Smooth muscle cell (in vitro differentiated cells): ENCODE results near the gene GRAP2. TPM values are rescaled to one million over a fixed set of nuclear protein-coding genes. Genes with fewer than 3 reads are reported as not detected.

Experiments
- DNase-seq: peaks from one replicate; lab custom pipeline; 2025; ENCODE audit not compliant: unreplicated experiment; lab: John Stamatoyannopoulos, UW
- H2AFZ ChIP-seq: fragments of 200-600 bp; sonication (generic); 2 replicates; pipeline ENCODE4 v1.6.0; 2016; ENCODE audit warnings: antibody characterized with exemption, low read depth, mild to moderate bottlenecking
- H3F3A ChIP-seq: fragments of 200-600 bp; sonication (generic); 2 replicates; pipeline ENCODE4 v1.6.0; 2017; ENCODE audit warnings: antibody characterized with exemption, low read depth
- H3K27ac ChIP-seq: fragments of 200-600 bp; sonication (generic); 2 replicates; pipeline ENCODE4 v1.5.1; 2016; ENCODE audit warnings: low read depth, mild to moderate bottlenecking
- H3K27me3 ChIP-seq: fragments of 200-600 bp; sonication (generic); 2 replicates; pipeline ENCODE4 v1.6.1; 2016; ENCODE audit warnings: low read depth, mild to moderate bottlenecking
- H3K36me3 ChIP-seq: fragments of 200-600 bp; sonication (generic); 2 replicates; pipeline ENCODE4 v1.5.1; 2016; ENCODE audit warnings: low read depth
- H3K4me1 ChIP-seq: fragments of 200-600 bp; sonication (generic); 2 replicates; pipeline ENCODE4 v1.5.1; 2016; ENCODE audit warnings: low read depth
- H3K4me2 ChIP-seq: fragments of 200-600 bp; sonication (generic); 2 replicates; pipeline ENCODE4 v1.6.0; 2016; ENCODE audit warnings: mild to moderate bottlenecking
- H3K4me3 ChIP-seq: fragments of 200-600 bp; sonication (generic); 2 replicates; pipeline ENCODE4 v1.5.1; 2016; ENCODE audit warnings: mild to moderate bottlenecking
- H3K79me2 ChIP-seq: fragments of 200-600 bp; sonication (generic); 2 replicates; pipeline ENCODE4 v1.6.0; 2016; ENCODE audit warnings: low read depth, mild to moderate bottlenecking
- H3K9ac ChIP-seq: fragments of 200-600 bp; sonication (generic); 2 replicates; pipeline ENCODE4 v1.6.0; 2016; ENCODE audit warnings: low read depth
- H3K9me3 ChIP-seq: fragments of 200-600 bp; sonication (generic); replicated peaks from 2 replicates; pipeline ENCODE4 v1.5.1; 2016; ENCODE audit warnings: low read depth
- H4K20me1 ChIP-seq: fragments of 200-600 bp; sonication (generic); 2 replicates; pipeline ENCODE4 v1.6.0; 2016; ENCODE audit warnings: low read depth
- WGBS: methylation state at CpG from one replicate; pipeline ENCODE4 v1.1.7; 2016; ENCODE audit warnings: low lambda C conversion rate; 5-methylcytosine and 5-hydroxymethylcytosine counted together
- polyA plus RNA-seq: library from polyadenylated mRNA; unstranded; fragments of >200 nt; fragmentation: Nextera tagmentation; extraction: Ambion mirVana; gene quantifications from 2 replicates; pipeline ENCODE4 v1.2.1, GENCODE V29; 2016
- total RNA-seq: library from RNA; depleted of rRNA; stranded (reverse); fragments of >200 nt; gene quantifications from 2 replicates; pipeline ENCODE4 v1.2.3, GENCODE V29; 2014
- TF ChIP-seq, protein P1 (sequence below): fragments of 200-600 bp; sonication (generic); IDR thresholded peaks from 2 replicates; pipeline ENCODE4 v1.5.1; 2017; ENCODE audit warnings: borderline replicate concordance, mild to moderate bottlenecking, antibody characterized with exemption; ENCODE audit not compliant: insufficient read depth, poor library complexity, severe bottlenecking

GRAP2 gene
- total and polyA plus RNA-seq, 2 experiments from 2014 or later: not detected

DNA sequence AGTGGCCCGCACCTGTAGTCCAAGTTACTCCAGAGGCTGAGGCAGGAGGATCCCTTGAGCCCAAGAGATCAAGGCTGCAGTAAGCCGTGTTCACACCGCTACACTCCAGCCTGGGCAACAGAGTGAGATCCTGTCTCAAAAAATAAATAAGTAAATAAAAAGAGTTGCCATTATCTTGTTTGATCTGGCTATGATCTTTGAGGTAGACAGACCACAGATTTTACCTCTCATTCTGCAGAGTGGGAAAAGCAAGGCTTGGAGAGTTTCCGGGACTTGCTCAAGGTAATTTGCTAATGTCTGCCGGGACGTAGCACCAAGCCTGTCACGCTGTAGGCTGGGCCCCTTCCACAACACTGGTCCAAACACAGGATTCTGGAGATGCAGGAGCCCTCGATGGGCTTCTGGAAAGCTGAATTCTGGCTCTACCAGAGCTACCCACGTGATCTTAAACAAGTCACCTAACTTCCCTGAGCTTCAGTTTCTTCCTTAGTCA is 6.8 kb downstream of the GRAP2 start:
- 91% methylated on average over 9 of the region's 9 CpGs for WGBS
- no peak for DNase-seq
- H3K36me3 ChIP-seq: no peaks in the 10 kb centered on the region

DNA sequence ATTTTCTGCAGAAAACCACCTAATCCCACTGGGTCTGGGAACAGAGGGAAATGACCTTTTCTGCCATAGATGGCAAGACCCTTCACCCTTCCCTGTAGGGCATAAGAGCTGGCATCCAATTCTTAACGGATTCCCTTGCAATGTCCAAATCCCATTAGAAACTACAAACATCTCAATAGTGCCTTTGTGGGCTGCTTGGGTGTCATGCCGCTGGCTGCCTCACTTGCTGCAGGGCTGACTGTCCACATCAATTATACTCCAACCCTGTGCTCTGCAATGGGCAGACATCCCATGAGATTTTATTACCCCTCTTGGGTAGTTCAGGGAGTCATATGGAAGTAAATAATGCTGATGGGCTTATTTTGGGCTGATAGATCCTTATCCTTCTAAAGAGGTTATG is 7.3 kb downstream of the GRAP2 start:
- TF ChIP-seq, protein P1, sequence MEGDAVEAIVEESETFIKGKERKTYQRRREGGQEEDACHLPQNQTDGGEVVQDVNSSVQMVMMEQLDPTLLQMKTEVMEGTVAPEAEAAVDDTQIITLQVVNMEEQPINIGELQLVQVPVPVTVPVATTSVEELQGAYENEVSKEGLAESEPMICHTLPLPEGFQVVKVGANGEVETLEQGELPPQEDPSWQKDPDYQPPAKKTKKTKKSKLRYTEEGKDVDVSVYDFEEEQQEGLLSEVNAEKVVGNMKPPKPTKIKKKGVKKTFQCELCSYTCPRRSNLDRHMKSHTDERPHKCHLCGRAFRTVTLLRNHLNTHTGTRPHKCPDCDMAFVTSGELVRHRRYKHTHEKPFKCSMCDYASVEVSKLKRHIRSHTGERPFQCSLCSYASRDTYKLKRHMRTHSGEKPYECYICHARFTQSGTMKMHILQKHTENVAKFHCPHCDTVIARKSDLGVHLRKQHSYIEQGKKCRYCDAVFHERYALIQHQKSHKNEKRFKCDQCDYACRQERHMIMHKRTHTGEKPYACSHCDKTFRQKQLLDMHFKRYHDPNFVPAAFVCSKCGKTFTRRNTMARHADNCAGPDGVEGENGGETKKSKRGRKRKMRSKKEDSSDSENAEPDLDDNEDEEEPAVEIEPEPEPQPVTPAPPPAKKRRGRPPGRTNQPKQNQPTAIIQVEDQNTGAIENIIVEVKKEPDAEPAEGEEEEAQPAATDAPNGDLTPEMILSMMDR: no peak
- H3K79me2 ChIP-seq: no peaks in the 10 kb centered on the region

More for the DNA sequence above, 6.8 kb downstream of the GRAP2 start:
- H3K27me3 ChIP-seq: peaks cover 13% of the 10 kb centered on the region
- H3K4me3 ChIP-seq: no peak overlapping the region
- H2AFZ ChIP-seq: no peak overlapping the region
- H3K9ac ChIP-seq: no peak overlapping the region
- H3K79me2 ChIP-seq: no peaks in the 10 kb centered on the region
- H3K9me3 ChIP-seq: no peaks in the 10 kb centered on the region
- H3F3A ChIP-seq: no peaks in the 10 kb centered on the region
- no peak overlapping the region for H3K27ac ChIP-seq
- TF ChIP-seq, protein P1: no peak
- no peak overlapping the region for H3K4me2 ChIP-seq
- H4K20me1 ChIP-seq: no peaks in the 10 kb centered on the region
- H3K4me1 ChIP-seq: peaks cover 5% of the 10 kb centered on the region

DNA sequence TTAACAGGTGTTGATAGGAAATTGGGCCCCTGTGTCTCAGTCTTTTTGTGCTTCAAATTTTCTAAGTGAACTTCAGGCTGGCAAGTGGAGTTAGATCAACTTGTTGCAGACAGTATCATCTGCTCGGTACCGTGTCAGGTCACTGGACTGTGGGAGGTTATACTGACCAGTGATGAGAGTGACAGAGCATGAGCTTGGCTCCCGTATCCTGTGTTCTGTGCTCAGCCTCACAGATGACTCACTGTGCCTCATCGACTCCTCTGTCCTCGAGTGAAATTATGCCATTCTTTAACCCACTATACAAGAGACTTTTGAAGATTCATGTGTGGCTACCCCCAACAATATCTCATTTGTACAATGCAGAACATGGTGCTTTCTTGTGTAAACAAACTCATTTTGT is 7.9 kb downstream of the GRAP2 start:
- Histone ChIP-seq H4K20me1 (no peaks in the 10 kb centered on the region), H3F3A (no peaks in the 10 kb centered on the region), H3K4me2 (no peak overlapping the region), H3K27ac (no peak overlapping the region), H3K36me3 (no peaks in the 10 kb centered on the region), H2AFZ (no peak overlapping the region), H3K9ac (no peak overlapping the region), H3K79me2 (no peaks in the 10 kb centered on the region), H3K4me1 (peaks cover 11% of the 10 kb centered on the region), H3K4me3 (no peak overlapping the region), H3K9me3 (no peaks in the 10 kb centered on the region), H3K27me3 (peaks cover 13% of the 10 kb centered on the region)
- DNase-seq: no peak
- TF ChIP-seq, protein P1: no peak
- 43% methylated on average over 5 of the region's 5 CpGs for WGBS

More for the DNA sequence above, 7.3 kb downstream of the GRAP2 start:
- Histone ChIP-seq H3K9ac (no peak overlapping the region), H4K20me1 (no peaks in the 10 kb centered on the region), H3K27me3 (peaks cover 13% of the 10 kb centered on the region), H3K4me2 (no peak overlapping the region), H3K4me3 (no peak overlapping the region), H3K36me3 (no peaks in the 10 kb centered on the region), H3K27ac (no peak overlapping the region), H2AFZ (no peak overlapping the region), H3F3A (no peaks in the 10 kb centered on the region), H3K9me3 (no peaks in the 10 kb centered on the region), H3K4me1 (peaks cover 5% of the 10 kb centered on the region)
- no peak for DNase-seq
- WGBS: 83% methylated on average over 2 of the region's 2 CpGs

DNA sequence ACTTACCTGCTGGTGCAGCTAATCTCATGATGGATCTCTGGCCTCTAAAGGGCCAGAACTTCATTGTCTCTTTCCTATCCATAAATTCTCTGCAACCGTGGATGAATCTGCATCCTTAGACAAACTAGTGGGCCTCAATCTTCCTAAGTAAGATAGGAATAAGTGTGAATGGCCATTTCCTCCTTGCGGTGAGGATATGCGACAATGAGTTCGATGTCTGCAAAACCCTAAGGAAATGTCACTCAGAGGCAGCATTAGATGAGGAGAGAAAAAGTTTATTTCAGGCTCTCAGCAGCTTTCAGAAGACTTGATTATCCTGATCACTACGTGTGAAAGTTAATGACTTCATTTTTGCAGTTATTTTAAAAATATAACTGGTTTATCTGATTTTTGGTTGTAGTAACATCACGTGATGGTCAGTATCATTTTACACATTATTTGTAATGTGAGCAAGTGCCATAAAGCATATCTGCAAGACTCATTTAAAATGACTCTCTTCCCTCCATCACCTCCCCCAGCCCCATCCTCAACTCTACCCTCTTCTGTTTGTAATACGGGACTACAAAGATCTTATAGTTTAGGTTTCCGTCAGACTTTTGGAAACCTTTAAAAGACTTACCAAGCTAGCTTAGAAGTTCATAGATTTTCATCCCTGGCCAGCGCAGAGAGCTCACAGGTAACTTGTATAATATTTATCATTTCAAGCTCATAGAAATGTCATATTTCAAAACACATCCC is 10.2 kb downstream of the GRAP2 start:
- WGBS: 85% methylated on average over 9 of the region's 9 CpGs
- no peak overlapping the region for H3K9ac ChIP-seq
- TF ChIP-seq, protein P1: no peak

More for the DNA sequence above, 10.2 kb downstream of the GRAP2 start:
- Histone ChIP-seq H3K9me3 (no peaks in the 10 kb centered on the region), H3K4me3 (no peak overlapping the region), H3K4me2 (no peak overlapping the region), H4K20me1 (no peaks in the 10 kb centered on the region), H3K36me3 (no peaks in the 10 kb centered on the region), H3K79me2 (no peaks in the 10 kb centered on the region), H3F3A (no peaks in the 10 kb centered on the region), H2AFZ (no peak overlapping the region), H3K4me1 (peaks cover 12% of the 10 kb centered on the region), H3K27me3 (peaks cover 6% of the 10 kb centered on the region), H3K27ac (no peak overlapping the region)
- no peak for DNase-seq
